Skeletal muscle satellite cell (primary cell): ENCODE data around the gene NCKAP5.

Source experiments
- H3K27me3 ChIP-seq: 2 replicates; pipeline ENCODE4 v1.7.0; 2013; ENCODE audit warnings: low read length; ENCODE audit not compliant: control insufficient read depth, insufficient read depth
- H3K36me3 ChIP-seq: 2 replicates; pipeline ENCODE4 v1.7.0; 2013; ENCODE audit warnings: mild to moderate bottlenecking, control low read depth, low read length; ENCODE audit not compliant: insufficient read depth
- H3K4me1 ChIP-seq: 2 replicates; pipeline ENCODE4 v1.7.0; 2013; ENCODE audit warnings: low read length; ENCODE audit not compliant: control insufficient read depth, insufficient read depth
- H3K4me2 ChIP-seq: 2 replicates; pipeline ENCODE4 v1.7.0; 2013; ENCODE audit warnings: mild to moderate bottlenecking, low read length
- H3K4me3 ChIP-seq: 2 replicates; pipeline ENCODE4 v1.7.0; 2013; ENCODE audit warnings: low read length
- H3K9ac ChIP-seq: 2 replicates; pipeline ENCODE4 v1.7.0; 2013; ENCODE audit warnings: mild to moderate bottlenecking, low read depth, low read length, moderate library complexity
- H3K9me3 ChIP-seq: replicated peaks from 2 replicates; pipeline ENCODE4 v1.7.0; 2013; ENCODE audit warnings: mild to moderate bottlenecking, control low read depth, low read length

Gene NCKAP5

GRCh38 chr2:133433455-133434451, 134.5 kb downstream of the NCKAP5 start:
- H3K36me3 ChIP-seq: no peaks in the 10 kb centered on the region
- no peaks in the 10 kb centered on the region for H3K9me3 ChIP-seq
- no peak overlapping the region for H3K9ac ChIP-seq
- H3K4me2 ChIP-seq: no peak overlapping the region
- peaks cover 14% of the 10 kb centered on the region for H3K4me1 ChIP-seq
- no peak overlapping the region for H3K4me3 ChIP-seq
- H3K27me3 ChIP-seq: no peaks in the 10 kb centered on the region

DNA sequence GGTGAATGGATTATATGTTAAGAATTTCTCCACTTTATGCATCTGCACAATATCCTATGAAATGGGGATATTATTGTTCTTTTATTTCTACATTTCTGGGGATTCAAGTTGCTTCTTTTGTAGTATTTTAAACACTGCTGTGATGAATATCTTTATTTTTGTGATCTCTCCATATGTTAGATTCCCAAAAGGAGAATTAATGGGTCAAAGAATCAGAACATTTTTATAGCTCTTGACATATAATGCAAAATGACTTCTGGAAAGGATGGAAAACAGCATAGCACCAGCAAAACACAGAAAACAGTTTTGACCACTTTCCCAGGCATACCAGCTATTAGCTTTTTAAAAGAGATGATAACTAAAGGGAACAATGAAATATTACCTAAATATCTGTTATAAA, 135.5 kb downstream of the NCKAP5 start:
- no peak overlapping the region for H3K4me2 ChIP-seq
- H3K27me3 ChIP-seq: no peaks in the 10 kb centered on the region
- no peak overlapping the region for H3K4me3 ChIP-seq
- H3K36me3 ChIP-seq: no peaks in the 10 kb centered on the region
- peaks cover 14% of the 10 kb centered on the region for H3K4me1 ChIP-seq
- no peak overlapping the region for H3K9ac ChIP-seq
- H3K9me3 ChIP-seq: no peaks in the 10 kb centered on the region

- Histone ChIP-seq H3K36me3 (no peaks in the 10 kb centered on the region), H3K9me3 (no peaks in the 10 kb centered on the region), H3K27me3 (no peaks in the 10 kb centered on the region), H3K4me3 (no peak overlapping the region), H3K4me1 (peaks cover 14% of the 10 kb centered on the region), H3K4me2 (no peak overlapping the region), H3K9ac (no peak overlapping the region)
These were observed 137.0 kb downstream of the NCKAP5 start for GRCh38 chr2:133431289-133431688.

DNA sequence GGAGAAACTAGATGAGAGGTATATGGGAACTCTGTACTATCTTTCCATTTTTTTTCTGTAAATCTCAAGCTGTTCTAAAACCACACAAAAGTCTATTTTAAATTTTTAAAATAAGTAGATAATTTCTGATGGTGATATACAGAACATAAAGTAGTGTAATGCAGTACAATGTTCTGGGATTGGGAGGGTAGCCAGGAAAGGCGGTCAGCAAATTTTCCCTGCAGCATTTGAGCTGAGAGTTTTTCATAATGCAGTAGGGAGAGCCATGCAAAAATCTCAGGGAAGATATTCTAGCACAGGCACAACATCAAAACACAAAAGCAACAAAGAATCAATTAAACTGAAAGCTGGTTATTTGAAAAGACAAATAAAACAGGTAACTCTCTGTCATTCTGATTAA, 141.5 kb downstream of the NCKAP5 start:
- Histone ChIP-seq H3K4me1 (no peaks in the 10 kb centered on the region), H3K36me3 (no peaks in the 10 kb centered on the region), H3K4me3 (no peak overlapping the region), H3K9ac (no peak overlapping the region), H3K27me3 (no peaks in the 10 kb centered on the region), H3K9me3 (no peaks in the 10 kb centered on the region), H3K4me2 (no peak overlapping the region)

- Histone ChIP-seq H3K27me3 (no peaks in the 10 kb centered on the region), H3K9ac (no peak overlapping the region), H3K36me3 (no peaks in the 10 kb centered on the region), H3K4me2 (no peak overlapping the region), H3K4me3 (no peak overlapping the region), H3K9me3 (no peaks in the 10 kb centered on the region), H3K4me1 (no peaks in the 10 kb centered on the region)
These were observed 142.7 kb downstream of the NCKAP5 start for GRCh38 chr2:133425612-133426011.

GRCh38 chr2:133424876-133425275, 143.4 kb downstream of the NCKAP5 start:
- Histone ChIP-seq H3K27me3 (no peaks in the 10 kb centered on the region), H3K4me3 (no peak overlapping the region), H3K9me3 (no peaks in the 10 kb centered on the region), H3K4me2 (no peak overlapping the region), H3K9ac (no peak overlapping the region), H3K4me1 (no peaks in the 10 kb centered on the region), H3K36me3 (no peaks in the 10 kb centered on the region)

- Histone ChIP-seq H3K9ac (no peak overlapping the region), H3K4me2 (no peak overlapping the region), H3K27me3 (peaks cover 3% of the 10 kb centered on the region), H3K9me3 (no peaks in the 10 kb centered on the region), H3K4me3 (no peak overlapping the region), H3K36me3 (no peaks in the 10 kb centered on the region), H3K4me1 (no peaks in the 10 kb centered on the region)
These were observed 145.3 kb downstream of the NCKAP5 start for GRCh38 chr2:133422931-133423351.

- Histone ChIP-seq H3K4me1 (no peaks in the 10 kb centered on the region), H3K36me3 (no peaks in the 10 kb centered on the region), H3K4me3 (no peak overlapping the region), H3K9ac (no peak overlapping the region), H3K4me2 (no peak overlapping the region), H3K9me3 (no peaks in the 10 kb centered on the region), H3K27me3 (peaks cover 3% of the 10 kb centered on the region)
These were observed 146.5 kb downstream of the NCKAP5 start for GRCh38 chr2:133421516-133422324.

DNA sequence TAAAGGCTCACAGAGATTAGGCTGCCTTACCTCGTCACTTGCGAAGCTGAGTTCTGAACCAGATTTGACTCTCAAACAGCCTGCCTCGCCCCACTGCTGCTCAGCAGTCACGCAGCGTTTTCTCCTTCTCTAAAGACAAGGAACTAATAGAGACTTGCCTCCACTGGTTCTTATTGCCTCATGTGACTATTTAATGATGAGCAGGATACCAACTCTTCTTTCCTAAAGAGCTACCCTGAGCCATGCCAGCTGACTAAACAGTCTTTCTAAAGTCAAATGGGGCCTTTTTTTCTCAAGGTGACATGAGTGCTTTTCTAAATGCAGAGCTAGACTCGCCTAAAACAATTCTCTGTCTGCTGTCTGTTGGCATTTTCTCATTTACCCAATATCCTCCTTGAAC, 147.5 kb downstream of the NCKAP5 start:
- Histone ChIP-seq H3K36me3 (no peaks in the 10 kb centered on the region), H3K27me3 (peaks cover 3% of the 10 kb centered on the region)

DNA sequence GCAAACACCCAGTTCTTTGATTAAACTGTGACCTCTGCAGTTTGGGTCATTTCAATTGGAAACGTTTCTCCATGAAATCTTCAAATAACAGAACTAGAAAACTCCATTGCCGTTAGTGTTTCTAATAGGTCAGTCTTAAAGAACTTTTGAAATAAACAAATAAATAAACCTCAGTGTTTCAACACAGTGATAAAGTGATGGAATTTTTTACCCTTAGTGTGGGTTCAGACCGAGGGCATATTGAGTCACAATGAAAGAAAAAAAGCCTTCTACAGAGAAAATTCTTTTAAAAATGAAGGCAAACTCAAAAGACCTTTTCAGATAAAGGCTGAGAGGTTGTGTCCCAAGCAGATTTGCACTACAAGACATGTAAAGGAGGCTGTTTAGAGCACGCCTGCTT, 149.6 kb downstream of the NCKAP5 start:
- no peak overlapping the region for H3K4me3 ChIP-seq
- H3K9me3 ChIP-seq: no peaks in the 10 kb centered on the region
- H3K9ac ChIP-seq: no peak overlapping the region
- H3K4me1 ChIP-seq: no peaks in the 10 kb centered on the region
- no peaks in the 10 kb centered on the region for H3K36me3 ChIP-seq
- no peak overlapping the region for H3K4me2 ChIP-seq
- peaks cover 3% of the 10 kb centered on the region for H3K27me3 ChIP-seq

More for the DNA sequence above, 147.5 kb downstream of the NCKAP5 start:
- Histone ChIP-seq H3K4me1 (no peaks in the 10 kb centered on the region), H3K9me3 (no peaks in the 10 kb centered on the region), H3K9ac (no peak overlapping the region), H3K4me3 (no peak overlapping the region), H3K4me2 (no peak overlapping the region)

DNA sequence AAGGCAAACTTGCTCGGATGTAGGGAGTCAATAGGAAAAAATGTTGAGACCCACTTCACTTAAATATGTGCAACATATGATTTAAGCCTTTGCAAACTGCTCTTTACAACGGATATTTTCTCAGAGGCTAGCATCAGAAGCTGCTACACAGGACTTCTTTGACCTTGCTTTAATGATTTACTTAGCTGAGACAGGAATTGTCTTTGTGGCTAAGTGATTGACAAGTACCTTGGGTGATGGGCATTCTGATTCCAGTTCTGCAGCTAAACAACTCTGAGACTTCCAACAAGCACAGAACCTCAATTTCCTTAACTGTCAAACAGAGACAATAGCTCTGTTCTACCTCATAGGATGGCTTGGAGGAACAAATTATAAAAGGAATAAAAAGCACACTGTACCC, 150.2 kb downstream of the NCKAP5 start:
- Histone ChIP-seq H3K9me3 (no peaks in the 10 kb centered on the region), H3K4me2 (no peak overlapping the region), H3K9ac (no peak overlapping the region), H3K4me3 (no peak overlapping the region), H3K27me3 (peaks cover 3% of the 10 kb centered on the region), H3K4me1 (no peaks in the 10 kb centered on the region), H3K36me3 (no peaks in the 10 kb centered on the region)
